ENCODE measurements around the gene PTBP2.

PTBP2 gene

GRCh38 chr1:96861836-96862235 lies 140.3 kb downstream of the PTBP2 start:
- no peak for DNase-seq (ENCODE audit: insufficient read length, low spot score)
- TF ChIP-seq CTCF (IDR thresholded peaks at IDR 0.05; ENCODE audit: insufficient read depth, missing control alignments) = no peak
- FAIRE-seq = no peak

- no peak for DNase-seq (ENCODE audit: insufficient read length, low spot score)
- TF ChIP-seq CTCF (IDR thresholded peaks at IDR 0.05; ENCODE audit: insufficient read depth, missing control alignments) = no peak
- no peak for FAIRE-seq
These were observed 141.9 kb downstream of the PTBP2 start for GRCh38 chr1:96863449-96863848.
